HG02852 (cell line): ENCODE results near the gene SLC35E3.

ENCODE experiments used
- ATAC-seq: cut with Tn5 transposase; IDR thresholded peaks from one replicate; pipeline ENCODE4 v1.9.1; 2021; ENCODE audit warnings: mild to moderate bottlenecking, moderate library complexity; ENCODE audit not compliant: unreplicated experiment

SLC35E3 gene

GRCh38 chr12:68745904-68746571 is at the start of gene SLC35E3:
SLC35E3 (plus strand) TSS chr12:68746176; CDS start chr12:68746378, 202 bp downstream.
- peak; percentile 96 for ATAC-seq

- no peak for ATAC-seq
Observed at GRCh38 chr12:68699486-68699885, 46.5 kb upstream of the SLC35E3 start.

DNA sequence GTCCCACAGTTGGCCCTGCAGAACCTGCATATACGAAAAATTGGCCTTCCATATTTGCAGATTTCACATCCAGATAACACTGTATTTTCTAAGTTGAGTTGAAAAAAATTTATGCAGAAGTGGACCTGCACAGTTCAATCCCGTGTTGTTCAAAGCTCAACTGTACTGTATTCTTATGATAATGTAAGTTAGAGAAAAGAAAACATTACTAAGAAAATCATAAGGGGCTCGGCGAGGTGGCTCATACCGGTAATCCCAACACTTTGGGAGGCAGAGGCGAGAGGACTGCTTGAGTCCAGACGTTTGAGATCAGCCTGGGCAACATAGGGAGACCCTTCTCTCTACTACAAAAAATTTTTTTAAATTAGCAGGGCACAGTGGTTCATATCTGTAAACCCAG is 18.2 kb upstream of the SLC35E3 start:
- ATAC-seq = no peak

DNA sequence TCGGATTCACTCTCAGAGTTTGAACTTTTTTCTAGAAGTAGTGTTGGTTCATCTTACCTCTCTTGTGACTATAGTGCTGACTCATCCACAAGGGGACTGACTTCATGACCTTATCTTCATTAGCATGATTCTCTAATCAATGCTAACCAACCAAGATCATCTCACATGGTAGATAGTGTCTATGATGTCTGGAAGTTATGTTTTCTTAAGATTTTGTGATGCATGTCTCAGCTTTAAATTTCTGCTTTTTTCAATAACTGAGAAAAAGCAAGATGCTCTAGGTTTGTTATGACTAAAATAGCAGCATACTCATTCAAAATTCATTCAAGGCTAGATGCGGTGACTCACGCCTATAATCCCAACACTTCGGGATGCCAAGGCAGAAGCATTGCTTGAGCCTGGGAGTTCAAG is 12.3 kb upstream of the SLC35E3 start:
- ATAC-seq = no peak

GRCh38 chr12:68739891-68740290 is 6.1 kb upstream of the SLC35E3 start:
- ATAC-seq = no peak

DNA sequence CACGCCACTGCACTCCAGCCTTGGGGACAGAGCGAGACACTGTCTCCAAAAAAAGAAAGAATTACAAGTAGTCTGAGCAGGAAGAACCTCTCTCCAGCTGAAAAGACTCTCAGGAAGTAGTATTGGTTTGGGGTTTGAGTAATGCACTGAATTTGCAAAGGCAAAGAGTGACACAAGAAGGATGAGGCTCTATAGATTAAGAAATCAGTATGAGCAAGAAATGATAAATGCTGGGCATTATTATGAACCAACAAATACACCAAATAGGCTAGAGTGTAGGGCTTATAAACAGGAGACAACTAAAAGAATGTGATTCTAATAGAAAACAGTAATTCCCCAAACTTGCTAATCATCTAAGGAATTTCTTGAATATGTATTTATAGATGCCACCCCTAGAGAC is 2.6 kb upstream of the SLC35E3 start:
- ATAC-seq = no peak

DNA sequence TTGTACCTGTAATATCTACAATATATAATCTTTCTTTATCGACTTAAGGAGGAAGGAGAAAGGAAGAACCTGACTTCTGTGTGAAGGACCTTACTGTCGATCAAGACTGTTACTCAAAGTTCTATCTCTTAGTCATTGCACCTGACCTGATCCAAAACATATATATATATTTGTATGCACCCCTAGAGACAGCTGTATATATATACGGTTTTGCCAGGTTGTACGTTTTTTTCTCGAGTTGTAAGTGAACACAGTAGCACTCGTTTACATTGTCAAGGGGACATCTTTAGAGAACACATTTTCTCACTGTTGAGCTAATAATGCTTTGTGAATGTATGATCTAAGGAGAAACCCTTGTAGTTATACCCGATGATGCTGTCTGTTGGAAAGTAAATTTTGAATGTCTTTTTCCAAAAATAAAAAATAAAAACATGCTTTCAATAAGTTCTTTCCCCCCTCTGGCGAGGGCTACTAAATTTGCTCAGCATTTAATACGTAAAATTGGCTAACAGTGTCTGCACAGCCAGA is 536 bp upstream of the SLC35E3 start:
- ATAC-seq = no peak

DNA sequence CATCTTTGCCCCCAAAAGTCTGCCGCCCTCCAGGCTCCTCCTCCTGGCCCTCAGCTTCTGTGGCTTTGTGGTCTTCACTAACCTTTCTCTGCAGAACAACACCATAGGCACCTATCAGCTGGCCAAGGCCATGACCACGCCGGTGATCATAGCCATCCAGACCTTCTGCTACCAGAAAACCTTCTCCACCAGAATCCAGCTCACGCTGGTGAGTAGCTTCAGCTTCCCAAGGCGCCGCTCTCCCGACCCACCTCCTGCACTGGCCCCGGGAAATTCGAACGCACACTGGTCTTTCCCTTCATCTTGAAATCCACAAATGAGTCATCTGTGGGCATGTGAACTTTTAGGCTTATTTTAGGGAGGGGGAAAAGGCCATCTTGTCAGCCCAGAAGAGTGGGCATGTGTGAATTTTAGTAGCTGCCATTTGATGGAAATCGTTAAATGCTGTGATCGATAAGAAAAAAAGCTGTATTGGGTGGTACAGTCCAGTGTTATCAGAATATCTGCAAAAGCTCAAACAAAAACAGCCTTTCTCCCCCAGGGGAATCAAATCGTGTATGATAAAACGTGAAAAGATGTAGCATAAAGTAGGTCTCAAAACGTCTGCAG is 700 bp downstream of the SLC35E3 start:
- peak; percentile 38 for ATAC-seq

DNA sequence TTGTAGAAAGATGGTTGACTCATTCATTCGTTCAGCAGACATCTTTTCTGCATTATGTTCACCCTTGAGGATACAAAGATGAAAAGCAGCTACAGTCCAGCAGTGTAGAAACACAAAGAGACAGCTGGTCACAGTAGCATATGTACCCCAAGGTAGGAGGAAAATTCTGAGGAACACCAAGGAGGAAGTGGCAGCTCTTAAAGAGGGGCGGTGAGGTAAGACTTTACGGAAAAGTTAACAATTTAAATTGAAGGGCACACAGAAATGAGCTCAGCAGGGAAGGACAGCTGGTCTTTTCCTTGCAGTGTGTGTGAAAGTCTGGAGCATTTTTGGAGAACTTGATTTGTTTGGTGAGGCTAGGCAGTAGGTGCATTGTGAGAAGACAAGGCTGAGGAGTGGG is 3.5 kb downstream of the SLC35E3 start:
- no peak for ATAC-seq

DNA sequence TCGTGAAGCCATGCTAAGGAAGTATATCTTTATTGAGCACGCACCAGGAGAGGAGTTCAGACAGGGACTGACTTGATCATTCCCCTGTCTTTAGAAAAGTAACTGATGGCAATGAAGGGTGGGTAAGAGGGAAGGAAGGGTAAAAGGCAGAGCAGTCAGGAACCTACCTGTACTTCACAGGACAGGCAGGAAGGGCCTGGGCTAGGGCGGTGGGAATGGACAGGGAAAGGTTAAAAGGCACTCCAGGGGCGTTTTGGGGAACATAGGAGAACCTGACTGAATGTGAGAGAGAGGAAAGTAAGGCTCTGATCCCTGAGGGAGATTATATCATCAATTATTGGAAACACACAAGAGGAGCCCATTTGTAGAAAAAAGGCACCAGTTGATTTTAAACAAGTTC is 3.9 kb downstream of the SLC35E3 start:
- no peak for ATAC-seq

GRCh38 chr12:68750506-68750905 is 4.5 kb downstream of the SLC35E3 start:
- ATAC-seq = no peak

DNA sequence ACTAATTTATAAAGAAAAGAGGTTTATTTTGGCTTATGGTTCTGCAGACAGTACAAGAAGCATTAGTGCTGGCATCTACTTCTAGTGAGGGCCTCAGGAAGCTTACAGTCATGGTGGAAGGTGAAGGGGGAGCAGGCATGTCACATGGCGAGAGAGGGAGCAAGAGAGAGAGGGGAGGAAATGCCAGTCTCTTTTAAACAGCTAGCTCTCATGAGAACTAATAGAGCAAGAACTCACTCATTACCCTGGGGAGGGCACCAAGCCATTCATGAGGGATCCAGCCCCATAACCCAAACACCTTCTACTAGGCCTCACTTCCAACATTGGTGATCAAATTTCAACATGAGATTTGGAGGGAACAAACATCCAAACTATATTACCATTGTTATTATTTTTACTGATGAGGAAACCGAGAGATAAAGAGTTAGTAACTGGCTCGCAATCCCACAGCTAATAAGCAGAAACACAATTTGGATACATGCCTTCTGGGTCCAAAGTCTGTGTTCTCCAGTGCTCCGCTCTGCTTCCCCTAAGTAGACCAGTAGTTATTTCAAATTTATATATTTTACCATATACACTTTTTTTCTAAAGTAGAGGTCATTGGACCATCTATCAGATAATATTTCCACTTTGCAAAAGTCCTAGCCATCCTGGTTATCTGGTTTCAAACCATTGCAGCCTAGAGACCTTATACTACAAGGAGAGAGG is 9.7 kb downstream of the SLC35E3 start:
- no peak for ATAC-seq

DNA sequence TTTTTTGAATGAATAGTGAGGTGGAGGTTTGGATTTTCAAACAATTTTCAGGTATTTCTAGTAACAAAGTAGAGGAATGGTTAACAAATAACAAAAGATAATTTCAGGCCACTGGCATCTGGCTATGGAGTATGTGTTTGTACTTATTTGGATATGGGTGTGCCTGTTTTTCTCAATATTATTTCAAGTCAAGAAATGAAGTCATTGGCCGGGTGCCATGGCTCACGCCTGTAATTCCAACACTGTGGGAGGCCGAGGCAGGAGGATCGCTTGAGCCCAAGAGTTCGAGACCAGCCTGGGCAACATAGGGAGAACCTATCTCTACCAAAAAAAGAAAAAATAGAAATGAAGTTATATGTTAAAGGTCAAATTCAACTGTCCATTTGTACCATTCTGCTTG is 13.9 kb downstream of the SLC35E3 start:
- no peak for ATAC-seq

- ATAC-seq = no peak
Observed at GRCh38 chr12:68760806-68761441, 14.9 kb downstream of the SLC35E3 start.

DNA sequence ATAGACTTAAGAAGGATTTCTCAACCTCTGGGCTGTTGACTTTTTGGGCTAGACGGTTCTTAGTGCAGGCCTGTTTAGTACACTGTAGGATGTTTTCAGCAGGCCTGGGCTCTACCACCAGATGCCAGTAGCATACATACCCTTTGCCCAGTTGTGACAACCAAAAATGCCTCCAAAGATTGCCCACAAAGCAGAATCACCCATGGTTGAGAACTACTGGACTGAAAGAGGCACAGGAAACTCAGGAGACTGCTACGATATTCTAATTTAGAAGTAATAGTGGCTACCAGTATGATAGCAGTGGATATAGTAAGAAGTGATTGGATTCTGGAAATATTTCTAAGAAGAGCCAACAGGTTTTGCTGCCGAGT is 15.5 kb downstream of the SLC35E3 start:
- no peak for ATAC-seq

- no peak for ATAC-seq
Observed at GRCh38 chr12:68761901-68762630, 16.1 kb downstream of the SLC35E3 start.

DNA sequence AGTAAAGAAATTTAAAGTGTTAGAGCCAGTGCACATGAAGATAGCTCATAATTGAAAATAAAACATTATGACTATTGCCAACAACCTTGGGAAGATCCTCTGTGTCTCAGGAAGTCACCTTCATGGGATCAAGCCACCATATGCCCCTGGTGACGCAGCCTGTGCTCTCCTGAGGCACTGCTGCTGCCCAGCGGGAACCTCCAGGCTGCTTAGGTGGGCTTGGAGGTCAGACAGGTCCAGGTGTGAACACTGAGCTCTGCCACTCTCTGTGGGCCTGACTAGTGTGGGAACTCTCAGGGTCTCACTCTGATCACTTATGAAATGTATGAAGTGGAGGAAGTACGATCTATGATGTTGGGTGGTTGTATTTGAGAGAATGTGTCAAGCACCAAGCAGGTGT is 16.7 kb downstream of the SLC35E3 start:
- ATAC-seq = no peak

GRCh38 chr12:68765696-68766095 is 19.7 kb downstream of the SLC35E3 start:
- no peak for ATAC-seq

GRCh38 chr12:68766646-68767045 is 20.7 kb downstream of the SLC35E3 start:
- ATAC-seq = no peak

DNA sequence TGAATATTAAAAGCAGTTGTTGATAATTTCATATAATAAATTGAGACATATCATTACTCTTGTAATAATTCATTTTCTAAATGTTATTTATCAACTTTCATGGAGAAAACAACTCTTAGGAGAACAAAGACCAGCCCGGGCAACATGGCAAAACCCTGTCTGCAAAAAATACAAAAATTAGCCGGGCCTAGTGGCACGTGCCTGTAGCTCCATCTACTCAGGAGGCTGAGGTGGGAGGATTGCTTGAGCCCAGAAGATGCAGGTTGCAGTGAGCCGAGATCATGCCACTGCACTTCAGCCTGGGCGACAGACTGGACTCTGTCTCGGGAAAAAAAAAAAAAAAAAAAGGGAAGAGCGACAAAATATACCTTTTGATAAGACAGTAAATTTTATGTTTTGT is 21.2 kb downstream of the SLC35E3 start:
- ATAC-seq = no peak

DNA sequence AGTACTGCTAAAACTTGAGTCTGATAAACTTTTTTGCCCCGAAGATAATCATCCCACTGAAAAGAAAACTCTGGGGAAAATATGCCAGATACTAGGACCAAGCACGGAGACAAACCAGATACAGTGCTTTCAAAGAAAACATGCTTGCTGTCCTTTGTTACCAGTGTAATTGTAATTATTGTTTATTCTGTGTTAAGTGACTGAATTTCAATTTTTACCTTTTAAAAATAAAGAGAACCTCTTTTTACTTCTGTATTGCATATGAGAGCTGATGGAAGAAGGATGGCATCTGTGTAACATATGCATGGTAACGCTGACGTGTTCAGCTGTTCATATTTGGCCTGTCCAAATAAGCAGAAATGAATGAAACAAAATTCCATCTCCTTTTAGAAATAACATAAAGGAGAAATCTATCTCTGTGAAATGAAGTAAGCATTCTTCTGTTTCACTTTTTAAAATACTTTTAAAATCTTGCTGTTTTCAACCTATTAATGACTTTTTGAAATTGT is 22.5 kb downstream of the SLC35E3 start:
- ATAC-seq = no peak
